NCI-H2107 treated with DMSO at 0.1 percent for 48 hours (cell line): Measurements from ENCODE around the gene USP16.
"Not testable (repeated sequence)": the region's sequence is repeated elsewhere in the genome, so short reads cannot be mapped to it uniquely, and the experiment has no call there.

Experiments
- DNase-seq: peaks from one replicate; lab custom pipeline; 2025; ENCODE audit not compliant: unreplicated experiment; lab: John Stamatoyannopoulos, UW

The USP16 gene

GRCh38 chr21:29024474-29025327 is at the start of gene USP16:
Gene USP16, plus strand, starts transcription at chr21:29024668. Its CDS starts 3,246 bp downstream, at chr21:29027914.
- DNase-seq = peak; percentile 97

GRCh38 chr21:28975397-28975796 is 49.1 kb upstream of the USP16 start:
- no peak for DNase-seq

GRCh38 chr21:28979092-28979491 is 45.4 kb upstream of the USP16 start:
- no peak for DNase-seq

- no peak for DNase-seq
These were observed 41.8 kb upstream of the USP16 start for GRCh38 chr21:28982637-28983036.

GRCh38 chr21:28986677-28987076 is 37.8 kb upstream of the USP16 start:
- DNase-seq = no peak

GRCh38 chr21:28988146-28988545 is 36.3 kb upstream of the USP16 start:
- DNase-seq = not testable (repeated sequence)

GRCh38 chr21:28991861-28992525 is 32.5 kb upstream of the USP16 start:
- DNase-seq = peak; percentile 31

GRCh38 chr21:28992526-28993292 is 31.8 kb upstream of the USP16 start, which contains the start of gene LTN1:
Gene LTN1, minus strand, starts transcription at chr21:28992877. Its CDS starts 72 bp downstream, at chr21:28992805.
- DNase-seq = peak; percentile 97

- no peak for DNase-seq
These were observed 31.2 kb upstream of the USP16 start for GRCh38 chr21:28993293-28993629.

GRCh38 chr21:29002442-29003144 is 21.9 kb upstream of the USP16 start:
- peak; percentile 82 for DNase-seq

GRCh38 chr21:29005696-29006095 is 18.8 kb upstream of the USP16 start:
- no peak for DNase-seq

GRCh38 chr21:29007135-29007534 is 17.3 kb upstream of the USP16 start:
- no peak for DNase-seq

- DNase-seq = no peak
These were observed 16.7 kb upstream of the USP16 start for GRCh38 chr21:29007810-29008209.

- no peak for DNase-seq
These were observed 16.1 kb upstream of the USP16 start for GRCh38 chr21:29008367-29008766.

- DNase-seq = not testable (repeated sequence)
These were observed 13.2 kb upstream of the USP16 start for GRCh38 chr21:29011236-29011635.

GRCh38 chr21:29017639-29018237 is 6.7 kb upstream of the USP16 start:
- no peak for DNase-seq

GRCh38 chr21:29018540-29018939 is 5.9 kb upstream of the USP16 start:
- DNase-seq = no peak

- no peak for DNase-seq
These were observed 2.3 kb upstream of the USP16 start for GRCh38 chr21:29022166-29022565.

- no peak for DNase-seq
These were observed 853 bp downstream of the USP16 start for GRCh38 chr21:29025328-29025713.

- no peak for DNase-seq
These were observed 5.1 kb downstream of the USP16 start for GRCh38 chr21:29029524-29029923.

- no peak for DNase-seq
These were observed 6.4 kb downstream of the USP16 start for GRCh38 chr21:29030909-29031308.
